Activated CD8-positive, alpha-beta memory T cell treated with anti-CD3 and anti-CD28 coated beads, Interleukin-2, amount 50 U/mL, for 48 hours (primary cell): ENCODE results near the gene ASL.
"Not testable (repeated sequence)": the region's sequence is repeated elsewhere in the genome, so short reads cannot be mapped to it uniquely, and the experiment has no call there.

ENCODE experiments used
- DNase-seq: peaks from one replicate; pipeline ENCODE4 v3.0.0-alpha.2; 2020

The ASL gene

DNA sequence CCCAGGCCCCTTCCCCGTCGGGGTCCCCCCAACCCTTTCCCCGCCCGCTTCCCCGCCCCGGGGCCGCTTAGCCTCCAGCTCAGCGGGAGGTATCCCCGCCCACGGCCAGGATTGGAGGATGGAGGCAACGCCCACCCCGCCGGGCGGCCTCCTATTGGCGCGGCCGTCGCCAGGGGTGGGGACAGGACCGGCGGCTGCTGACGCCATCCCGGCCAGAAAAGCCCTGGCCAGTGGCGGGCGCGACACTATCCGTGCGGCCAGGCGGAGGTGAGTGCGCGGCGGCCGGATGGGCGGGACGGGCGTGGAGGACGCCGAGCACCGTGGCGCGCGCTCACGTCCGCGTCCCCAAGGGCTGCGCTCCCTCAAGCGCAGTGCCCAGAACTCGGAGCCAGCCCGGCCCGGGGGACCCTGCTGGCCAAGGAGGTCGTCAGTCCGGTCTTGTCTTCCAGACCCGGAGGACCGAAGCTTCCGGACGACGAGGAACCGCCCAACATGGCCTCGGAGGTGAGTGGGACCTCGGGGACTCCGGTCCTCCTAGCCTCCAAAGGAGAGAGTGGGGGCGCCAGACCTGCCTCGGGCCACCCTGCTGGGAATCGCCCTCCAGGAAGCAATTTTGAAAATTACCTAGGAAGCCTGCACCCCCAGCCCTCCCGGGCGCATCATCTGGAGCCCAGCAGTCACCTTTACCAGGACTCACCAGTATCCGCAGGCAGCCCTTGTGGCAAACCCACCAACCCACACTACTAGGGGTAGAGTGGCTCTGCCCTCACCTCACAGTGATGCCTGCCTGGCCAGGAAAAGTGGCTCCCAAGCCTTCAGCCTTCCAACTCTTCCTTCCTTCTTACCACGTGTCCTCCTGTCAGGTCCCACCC is at the start of gene ASL:
Gene ASL, plus strand, starts transcription at position 230 of the 872 bp plus-strand sequence. Its CDS starts 263 bp downstream, at position 493.
- DNase-seq = peak; percentile 94

DNA sequence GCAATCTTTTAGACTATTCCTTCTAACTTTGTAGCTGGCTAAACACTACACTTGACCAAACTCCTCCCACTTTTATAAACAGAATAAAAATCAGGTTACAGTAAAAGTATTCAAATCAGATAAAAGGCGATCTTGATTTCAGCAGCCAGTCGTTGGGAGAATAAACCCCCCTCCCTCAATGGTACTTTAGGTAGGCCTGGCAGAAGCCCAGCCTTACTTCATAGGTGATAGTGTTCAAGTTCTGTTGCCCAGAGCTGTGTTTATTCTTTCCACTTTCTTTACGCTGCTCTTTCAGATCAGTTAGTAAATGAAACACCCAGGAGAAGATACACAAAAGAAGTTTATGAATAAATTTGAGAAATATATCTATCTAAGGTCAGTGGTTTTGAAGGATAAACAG is 47.3 kb upstream of the ASL start:
- not testable (repeated sequence) for DNase-seq

DNA sequence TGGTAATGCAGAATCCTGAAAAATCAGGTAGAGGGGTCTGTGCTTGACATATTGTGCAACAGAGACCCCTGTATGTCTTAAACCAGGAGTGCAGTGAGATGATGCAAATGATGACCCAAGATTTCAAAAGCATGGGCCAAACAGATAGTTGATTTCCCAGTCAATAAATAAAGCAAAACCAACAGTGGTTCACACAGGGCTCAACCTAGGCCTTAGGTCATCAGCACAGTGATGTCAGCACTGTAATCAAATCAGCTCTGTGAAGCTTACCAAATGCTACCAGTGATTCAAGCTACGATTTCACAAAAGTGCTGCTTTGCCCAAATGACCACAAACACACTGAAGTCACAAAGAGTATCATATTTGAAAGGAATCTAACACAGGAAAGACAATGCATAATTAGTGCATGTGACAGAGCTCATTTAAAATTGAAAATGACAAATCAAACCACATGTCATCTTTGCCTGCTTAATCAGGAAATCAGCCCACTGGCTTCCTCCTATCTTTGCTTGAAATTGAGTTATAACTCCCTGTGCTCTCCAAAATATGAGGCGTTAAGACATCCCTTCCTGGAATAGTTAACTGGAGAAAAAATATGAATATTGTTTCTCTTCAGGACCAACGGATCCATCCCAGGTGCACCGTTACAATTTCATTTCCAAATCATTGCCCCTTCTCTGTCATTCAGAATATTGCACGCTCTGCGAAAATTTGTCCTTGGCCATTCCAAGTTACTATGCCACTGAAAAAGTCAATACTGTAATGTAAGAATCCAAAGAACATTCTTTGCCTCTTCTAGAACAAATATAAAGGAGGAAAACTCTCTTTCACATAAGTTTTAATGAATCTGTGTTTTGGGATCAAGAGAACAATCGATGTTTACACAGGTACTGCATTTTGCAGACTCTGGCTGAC is 41.9 kb upstream of the ASL start:
- no peak for DNase-seq

DNA sequence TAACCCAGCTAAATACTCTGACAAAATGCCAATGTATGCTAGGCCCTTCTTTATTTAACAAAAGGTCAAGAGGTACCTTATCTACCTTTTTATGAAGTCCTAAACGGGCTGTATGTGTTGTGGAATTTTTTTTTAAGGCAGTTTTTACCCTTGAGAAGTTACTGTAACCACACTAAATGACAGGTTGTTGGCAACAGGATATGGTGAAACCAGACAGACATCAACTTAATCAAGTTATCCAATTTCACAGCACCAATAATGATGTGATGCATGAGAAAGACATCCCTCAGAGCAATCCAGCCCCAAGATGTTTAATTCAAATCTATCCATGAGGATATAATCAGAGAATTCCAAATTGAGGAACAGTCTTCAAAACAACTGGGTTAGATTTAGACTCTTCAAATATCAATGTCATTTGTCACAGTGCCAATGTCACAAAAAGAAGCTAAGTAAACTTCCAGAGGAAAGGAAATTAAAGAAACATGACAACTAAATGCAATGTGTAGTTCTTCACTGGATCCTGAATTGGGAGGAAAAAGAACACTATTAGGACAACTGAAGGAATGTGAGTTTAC is 41.1 kb upstream of the ASL start:
- DNase-seq = not testable (repeated sequence)

DNA sequence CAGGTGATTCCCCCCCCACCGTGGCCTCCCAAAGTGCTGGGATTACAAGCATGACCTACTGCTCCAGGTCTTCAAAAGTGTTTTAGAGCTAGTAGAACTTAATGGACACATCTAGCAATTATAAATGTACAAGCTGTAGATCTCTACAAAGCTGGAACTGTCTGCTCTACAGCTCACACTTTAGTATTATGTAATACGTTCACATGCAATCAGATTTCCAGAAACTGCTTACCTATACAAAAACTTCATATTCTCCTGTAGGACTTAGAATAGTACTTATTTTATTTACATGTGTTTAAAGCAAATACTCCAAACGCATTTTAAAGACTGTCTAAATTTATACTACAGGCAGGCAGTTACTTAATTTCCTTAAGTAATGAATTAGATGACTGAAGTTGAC is 39.2 kb upstream of the ASL start:
- DNase-seq = no peak

DNA sequence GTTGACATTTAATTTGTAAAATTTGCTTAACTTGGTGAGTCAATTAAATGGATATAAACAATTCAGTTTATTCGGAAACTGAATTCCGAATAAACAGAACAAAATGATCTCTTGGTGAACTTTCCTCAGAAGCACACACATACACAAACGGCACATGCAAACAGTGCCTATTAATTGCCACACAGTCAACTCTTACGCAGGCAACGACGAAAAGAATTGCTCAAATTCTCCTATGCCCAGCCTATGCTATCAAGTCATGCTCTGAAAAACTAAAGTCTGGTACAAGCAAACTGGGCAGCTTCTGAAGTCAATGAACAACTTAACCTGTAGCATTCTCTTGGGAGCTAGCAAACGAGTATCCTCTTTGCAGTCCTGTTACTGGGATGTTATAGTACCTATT is 38.8 kb upstream of the ASL start:
- DNase-seq = no peak

DNA sequence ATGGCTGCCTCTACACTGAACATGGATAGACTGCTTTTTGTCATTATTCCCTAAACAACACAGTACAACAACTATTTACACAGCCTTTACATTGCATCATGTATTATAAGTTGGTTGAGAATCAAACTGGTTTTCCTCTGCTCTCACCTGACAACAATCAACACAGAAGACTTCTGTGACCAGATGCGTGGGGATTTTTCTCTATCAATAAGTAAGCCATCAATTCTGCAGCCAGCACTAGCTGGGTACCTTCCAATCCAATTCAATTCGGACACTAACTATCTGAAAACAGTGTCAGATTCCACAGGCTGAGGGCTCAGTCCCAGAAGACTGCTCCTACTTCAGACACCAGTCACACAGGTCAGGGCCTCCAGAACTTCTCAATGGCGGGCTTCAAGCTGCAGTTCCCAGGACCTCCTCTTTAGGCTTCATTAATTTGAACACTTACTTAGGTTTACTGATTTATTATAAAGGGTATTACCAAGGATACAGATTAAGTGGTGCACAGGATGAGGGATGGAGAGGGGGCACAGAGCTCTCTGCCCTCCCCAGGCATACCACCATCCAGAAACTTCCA is 36.4 kb upstream of the ASL start:
- DNase-seq = no peak

DNA sequence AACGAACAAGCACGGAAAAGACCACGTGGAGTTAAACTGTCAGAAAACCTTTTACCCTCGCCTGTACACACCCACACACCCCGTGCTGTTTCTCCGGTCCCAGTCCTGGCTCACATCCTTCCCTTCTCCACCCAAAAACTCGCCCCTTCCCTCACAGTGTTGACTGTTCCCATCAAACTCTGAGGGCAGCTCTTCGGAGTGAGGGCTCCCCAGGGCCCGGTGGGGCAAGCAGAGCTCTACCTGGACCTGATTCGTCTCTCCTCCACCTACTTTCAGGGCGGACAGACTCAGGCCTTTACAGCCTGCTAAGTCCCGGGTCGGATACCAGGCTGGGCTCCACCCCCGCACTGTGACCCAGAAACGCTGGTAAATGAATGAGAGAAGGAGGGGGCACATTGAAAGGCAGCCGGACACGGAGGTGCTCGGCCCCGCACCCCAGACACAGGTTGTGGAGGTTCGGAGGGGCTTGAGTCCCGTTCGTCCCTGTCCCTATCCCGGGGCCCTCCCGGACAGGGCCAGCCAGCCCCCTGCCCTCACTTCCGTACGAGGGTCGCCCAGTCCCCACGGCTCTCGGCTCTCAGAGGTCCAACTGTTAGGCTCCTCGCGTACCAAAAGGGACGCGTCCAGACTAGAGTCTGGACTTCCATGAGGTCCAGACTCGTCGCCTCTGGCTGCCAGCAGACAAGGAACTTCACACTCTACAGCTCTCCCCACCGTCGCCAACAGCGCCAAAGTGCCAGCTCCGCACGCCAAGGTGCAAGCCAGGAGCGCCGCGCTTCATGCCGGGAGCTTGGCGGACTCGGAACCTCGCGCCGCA is 31.7 kb upstream of the ASL start:
- peak; percentile 69 for DNase-seq

DNA sequence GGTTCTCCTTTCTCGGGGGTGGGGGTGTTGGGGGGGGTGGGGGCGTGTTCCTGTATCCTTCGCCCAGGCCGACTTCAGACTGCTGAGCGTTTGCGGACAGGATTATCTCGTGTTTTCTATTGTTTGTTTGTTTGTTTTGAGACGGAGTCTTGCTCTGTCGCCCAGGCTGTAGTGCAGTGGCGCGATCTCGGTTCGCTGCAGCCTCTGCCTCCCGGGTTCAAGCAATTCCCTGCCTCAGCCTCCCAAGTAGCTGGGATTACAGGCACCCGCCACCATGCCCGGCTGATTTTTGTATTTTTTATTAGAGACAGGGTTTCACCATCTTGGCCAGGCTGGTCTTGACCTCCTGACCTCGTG is 31.1 kb upstream of the ASL start:
- DNase-seq = not testable (repeated sequence)

DNA sequence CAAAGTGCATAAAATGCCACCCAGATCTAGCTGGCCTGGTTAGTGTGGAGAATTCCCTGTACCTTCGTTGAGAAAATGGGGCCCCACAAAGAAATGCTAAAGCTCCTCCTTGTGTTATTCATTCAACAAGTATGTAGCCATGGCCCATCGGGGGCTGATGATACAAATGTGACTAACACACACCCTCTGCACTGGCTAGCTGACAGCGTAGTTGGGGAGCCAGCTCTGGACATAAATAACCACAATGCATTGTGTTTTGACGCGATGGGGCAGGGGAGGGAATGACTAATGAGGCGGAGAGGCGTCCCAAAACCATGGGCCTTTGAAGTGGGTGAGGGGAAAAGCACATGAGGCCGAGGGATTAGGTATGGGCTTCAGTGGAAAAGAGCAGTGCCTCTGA is 28.2 kb upstream of the ASL start:
- no peak for DNase-seq

DNA sequence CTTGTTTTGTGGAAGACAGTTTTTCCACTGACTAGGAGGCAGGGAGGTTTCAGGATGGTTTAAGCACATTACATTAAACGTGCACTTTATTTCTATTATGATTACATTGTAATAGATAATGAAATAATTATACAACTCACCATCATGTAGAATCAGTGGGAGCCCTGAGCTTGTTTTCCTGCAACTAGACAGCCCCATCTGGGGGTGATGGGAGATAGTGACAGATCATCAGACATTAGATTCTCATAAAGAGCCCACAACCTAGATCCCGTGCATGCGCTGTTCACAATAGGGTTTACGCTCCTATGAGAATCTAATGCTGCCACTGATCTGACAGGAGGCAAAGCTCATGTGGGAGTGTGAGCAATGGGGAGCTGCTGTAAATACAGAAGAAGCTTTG is 25.7 kb upstream of the ASL start:
- DNase-seq = not testable (repeated sequence)

DNA sequence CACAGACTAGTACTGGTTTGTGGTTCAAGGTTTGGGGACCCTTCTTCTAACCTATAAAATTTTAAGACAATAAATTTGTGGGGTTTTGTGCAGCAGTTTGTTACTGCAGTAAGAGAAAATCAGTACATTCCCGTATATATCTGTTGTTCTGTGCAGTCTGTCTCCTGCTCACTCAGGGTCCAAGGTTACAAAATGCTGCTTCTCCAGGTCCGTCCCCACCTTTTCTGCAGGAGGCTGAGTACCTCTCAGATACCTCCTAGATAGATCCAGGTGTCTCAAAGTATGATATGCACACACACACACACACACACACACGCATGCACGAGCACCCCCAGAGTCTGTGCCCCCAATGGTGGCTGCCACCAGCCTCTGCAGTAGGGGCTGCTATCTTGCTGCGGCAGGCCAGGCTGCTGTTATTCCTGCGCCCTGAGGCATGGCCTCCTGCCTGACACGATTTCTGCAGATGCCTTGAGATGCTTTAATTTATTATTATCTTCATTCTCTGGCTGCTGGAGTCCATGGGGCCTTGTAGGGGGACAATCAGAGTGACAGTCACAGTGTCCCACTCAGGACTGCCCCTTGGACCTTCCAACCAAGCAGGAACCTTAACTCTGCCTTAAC is 25.2 kb upstream of the ASL start:
- no peak for DNase-seq

DNA sequence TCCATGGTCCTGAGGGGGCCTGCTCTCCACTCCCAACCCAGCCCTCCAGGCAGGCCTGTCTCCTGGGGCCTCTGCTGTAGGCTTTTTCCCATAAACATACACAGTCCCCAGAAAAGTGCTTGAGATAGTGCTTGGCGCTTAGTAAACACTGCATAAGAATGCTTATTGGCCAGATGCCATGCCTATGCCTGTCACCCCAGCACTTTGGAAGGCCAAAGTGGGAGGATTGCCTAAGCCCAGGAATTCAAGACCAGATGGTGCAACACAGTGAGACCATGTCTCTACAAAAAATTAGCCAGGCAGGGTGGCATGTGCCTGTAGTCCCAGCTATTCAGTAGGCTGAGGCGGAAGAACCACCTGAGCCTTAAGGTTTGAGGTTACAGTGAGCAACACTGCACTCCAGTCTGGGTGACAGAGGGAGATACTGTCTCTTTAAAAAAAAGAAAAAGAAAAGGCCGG is 24.6 kb upstream of the ASL start:
- no peak for DNase-seq

DNA sequence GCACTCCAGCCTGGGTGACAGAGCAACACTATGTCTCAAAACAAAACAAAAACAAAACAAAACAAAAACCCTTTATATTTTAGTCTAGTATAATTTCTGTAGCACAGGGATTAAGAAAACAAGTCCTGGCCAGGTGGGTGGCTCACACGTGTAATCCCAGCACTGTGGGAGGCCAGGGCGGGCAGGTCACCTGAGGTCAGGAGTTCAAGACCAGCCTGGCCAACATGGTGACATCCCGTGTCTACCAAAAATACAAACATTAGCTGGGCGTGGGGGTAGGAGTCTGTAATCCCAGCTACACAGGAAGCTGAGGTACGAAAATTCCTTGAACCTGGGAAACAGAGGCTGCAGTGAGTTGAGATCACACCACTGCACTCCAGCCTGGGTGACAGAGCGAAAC is 23.2 kb upstream of the ASL start:
- DNase-seq = no peak

DNA sequence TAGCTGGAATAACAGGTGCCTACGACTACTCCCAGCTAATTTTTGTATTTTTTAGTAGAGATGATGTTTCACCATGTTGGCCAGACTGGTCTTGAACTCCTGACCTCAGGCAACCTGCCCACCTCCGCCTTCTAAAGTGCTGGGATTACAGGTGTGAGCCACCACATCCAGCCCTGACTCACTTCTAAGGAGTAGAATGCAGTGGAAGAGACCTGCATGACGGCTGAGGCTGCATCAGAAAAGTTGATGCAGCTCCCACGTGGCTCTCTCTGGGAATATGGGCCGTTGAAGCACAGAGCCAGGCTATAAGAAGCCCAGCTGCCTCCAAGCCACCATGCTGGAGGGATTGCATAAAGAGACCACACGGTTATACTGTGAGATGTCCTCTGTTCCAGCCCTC is 21.6 kb upstream of the ASL start:
- no peak for DNase-seq

DNA sequence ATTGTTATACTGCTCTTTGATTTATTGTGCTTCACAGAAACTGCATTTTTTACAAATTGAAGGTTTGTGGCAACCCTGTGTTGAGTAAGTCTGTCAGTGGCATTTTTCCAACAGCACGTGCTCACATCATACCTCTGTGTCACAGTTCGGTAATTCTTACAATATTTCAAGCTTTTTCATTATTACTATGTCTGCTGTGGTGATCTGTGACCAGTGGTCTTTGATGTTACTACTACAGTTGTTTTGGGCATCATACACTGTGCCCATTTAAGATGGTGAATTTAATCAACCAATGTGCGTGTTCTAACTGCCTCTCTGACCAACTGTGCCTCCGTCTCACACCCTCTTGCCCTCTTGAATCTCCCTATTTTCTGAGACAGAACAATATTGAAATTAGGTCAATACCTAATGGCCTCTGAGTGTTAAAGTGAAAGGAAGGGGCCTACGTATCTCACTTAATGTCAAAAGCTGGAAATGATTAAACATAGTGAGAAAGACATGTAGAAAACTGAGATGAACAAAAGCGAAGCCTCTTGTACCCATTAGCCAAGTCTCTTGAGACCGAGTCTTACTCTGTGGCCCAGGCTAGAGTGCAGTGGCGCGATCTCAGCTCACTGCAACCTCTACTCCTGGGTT is 20.2 kb upstream of the ASL start:
- no peak for DNase-seq

DNA sequence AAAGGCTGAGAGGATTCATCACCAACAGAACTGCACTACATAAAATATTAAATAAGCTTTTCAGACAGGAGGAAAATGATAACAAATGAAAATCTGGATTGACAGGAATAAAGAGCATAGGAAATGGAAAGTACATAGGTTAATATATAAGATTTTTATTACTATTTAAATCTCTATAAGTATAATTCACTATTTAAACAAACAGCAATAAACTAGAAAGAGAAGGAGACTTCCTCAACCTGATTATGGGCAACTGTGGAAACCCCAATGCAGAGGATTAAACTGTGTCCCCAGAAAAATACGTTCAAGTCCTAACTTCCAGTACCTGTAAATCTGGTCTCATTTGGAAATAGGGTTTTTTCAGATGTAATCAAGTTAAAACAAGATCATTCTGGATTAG is 14.8 kb upstream of the ASL start:
- no peak for DNase-seq

DNA sequence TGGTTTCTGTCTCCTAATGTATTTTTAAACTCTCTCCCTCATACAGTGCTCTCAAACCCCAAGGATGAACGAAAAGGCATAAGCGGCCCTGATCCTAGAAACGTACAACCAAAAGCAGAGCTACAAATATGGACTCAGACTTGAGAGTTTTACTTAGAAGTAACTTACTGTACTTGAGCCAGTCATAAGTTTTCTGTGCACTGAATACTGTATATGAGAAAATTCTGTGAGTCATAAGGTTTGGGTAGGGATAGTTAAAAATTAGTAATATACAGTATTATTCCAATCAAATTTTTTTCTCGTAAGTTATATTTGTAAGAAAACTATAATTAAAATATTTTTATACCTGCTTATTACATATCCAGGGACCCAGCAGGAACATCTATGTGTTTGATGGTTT is 5.9 kb upstream of the ASL start:
- no peak for DNase-seq

DNA sequence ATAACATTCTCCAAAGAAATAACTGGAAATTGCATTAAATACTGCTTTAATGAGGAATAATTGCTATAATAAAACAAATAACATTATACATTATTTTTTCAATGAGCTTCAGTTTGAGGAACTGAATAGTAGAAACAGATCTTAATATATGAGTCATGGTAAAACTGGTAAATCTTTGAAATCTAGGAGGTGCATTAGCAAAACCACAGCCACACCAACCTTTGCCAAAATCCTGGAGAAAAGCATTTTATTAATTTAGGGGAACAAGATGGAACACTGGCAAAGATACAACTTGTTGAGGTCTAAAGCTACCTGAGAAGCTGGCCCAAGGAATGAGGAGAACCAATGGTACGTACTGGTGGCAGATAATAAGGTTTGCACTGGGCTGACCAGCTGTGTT is 5.4 kb upstream of the ASL start:
- no peak for DNase-seq

DNA sequence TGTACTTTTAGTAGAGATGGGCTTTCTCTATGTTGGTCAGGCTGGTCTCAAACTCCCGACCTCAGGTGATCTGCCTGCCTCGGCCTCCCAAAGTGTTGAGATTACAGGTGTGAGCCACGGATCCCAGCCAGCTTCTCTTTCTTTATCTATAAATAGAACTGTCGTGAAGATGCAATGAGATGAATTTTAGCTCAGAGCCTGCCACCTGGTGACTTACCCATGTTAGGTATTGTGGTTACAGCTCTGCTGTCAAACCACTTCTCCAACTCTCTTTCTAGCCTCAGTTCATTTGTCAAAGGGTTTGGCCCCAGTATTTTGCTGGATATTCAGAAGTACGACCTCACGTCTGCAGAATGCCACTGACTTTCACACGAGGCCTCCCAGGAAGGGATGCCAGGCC is 3.4 kb upstream of the ASL start:
- not testable (repeated sequence) for DNase-seq
